ENCODE data around the gene TMEM273. TPM values are rescaled to one million over a fixed set of nuclear protein-coding genes. Genes with fewer than 3 reads are reported as not detected.

Gene TMEM273
- total and polyA plus RNA-seq, 10 of the 15 experiments (the other 5 are each of a cell fraction or from before 2014, with no cell fraction given): 10.3 to 46.3 (median 26.4) TPM

DNA sequence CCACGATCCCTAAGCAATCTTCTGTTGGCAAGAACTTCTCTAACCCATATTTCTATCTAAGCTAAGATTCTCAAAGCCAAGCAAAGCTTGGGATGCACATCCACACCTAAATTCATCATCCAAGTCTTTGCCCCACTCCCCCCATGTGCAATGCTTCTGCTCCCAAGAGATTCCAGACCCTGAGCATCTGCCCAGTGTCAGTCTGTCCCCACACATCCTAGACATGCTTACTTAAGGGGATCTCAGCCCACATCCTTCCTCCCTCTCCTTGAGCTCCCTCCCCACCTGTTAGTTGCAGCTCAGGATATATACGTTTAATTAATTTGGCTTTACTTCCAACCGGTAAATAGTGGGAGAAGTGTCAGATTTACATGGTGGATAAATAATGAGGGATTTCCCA is 17.0 kb upstream of the TMEM273 start:
- ChIA-PET CTCF (interaction anchor here (0.6 to 1.0 kb wide), 4 partner anchors 8 to 307 kb away, joined by 3 read pairs; no protein-coding TSS in a partner anchor), POLR2A (interaction anchor here (0.6 kb wide), 1 partner anchor 1025 kb away, joined by 3 read pairs; no protein-coding TSS in a partner anchor), RAD21 (ENCODE audit: unreplicated experiment) (interaction anchor here (1.1 kb wide), 1 partner anchor 203 kb away, joined by 3 read pairs; no protein-coding TSS in a partner anchor), SMC1A (ENCODE audit: uncharacterized antibody, unreplicated experiment) (interaction anchor here (1.2 to 1.6 kb wide), 3 partner anchors 10 to 32 kb away, joined by 3 read pairs; no protein-coding TSS in a partner anchor)
- Histone ChIP-seq H3K9ac (ENCODE audit: control insufficient read depth, insufficient read depth, low read length) (no peak overlapping the region), H3K36me3 (ENCODE audit: control insufficient read depth in 2 of 2, insufficient read depth in 2 of 2, low read length in 1 of 2) (no peaks in the 10 kb centered on the region), H3K9me3 (replicated peaks; ENCODE audit: control insufficient read depth, insufficient read depth, low read length) (no peaks in the 10 kb centered on the region), H3K4me1 (ENCODE audit: control insufficient read depth, insufficient read depth, low read length) (no peaks in the 10 kb centered on the region), H2AFZ (ENCODE audit: control insufficient read depth, low read depth, low read length) (no peak overlapping the region), H3K27ac (ENCODE audit: control insufficient read depth, insufficient read depth) (no peak overlapping the region), H3K27me3 (replicated peaks in 1 of 2; ENCODE audit: control insufficient read depth in 2 of 2, insufficient read depth in 2 of 2, low read length in 1 of 2) (peaks cover 0 to 2% of the 10 kb centered on the region in 2 experiments; a peak in 1 of 4 replicates), H3K4me3 (no peak overlapping the region), H3K4me2 (ENCODE audit: control insufficient read depth, insufficient read depth) (no peak overlapping the region), H4K20me1 (ENCODE audit: control insufficient read depth, insufficient read depth) (no peaks in the 10 kb centered on the region), H3K79me2 (ENCODE audit: control insufficient read depth, insufficient read depth, low read length) (no peaks in the 10 kb centered on the region)
- TF ChIP-seq SREBF1 (IDR thresholded peaks at IDR 0.05; ENCODE audit: low read length): no peak
- TF ChIP-seq TCF7 (IDR thresholded peaks at IDR 0.05; ENCODE audit: borderline replicate concordance): no peak
- TF ChIP-seq, protein P1, sequence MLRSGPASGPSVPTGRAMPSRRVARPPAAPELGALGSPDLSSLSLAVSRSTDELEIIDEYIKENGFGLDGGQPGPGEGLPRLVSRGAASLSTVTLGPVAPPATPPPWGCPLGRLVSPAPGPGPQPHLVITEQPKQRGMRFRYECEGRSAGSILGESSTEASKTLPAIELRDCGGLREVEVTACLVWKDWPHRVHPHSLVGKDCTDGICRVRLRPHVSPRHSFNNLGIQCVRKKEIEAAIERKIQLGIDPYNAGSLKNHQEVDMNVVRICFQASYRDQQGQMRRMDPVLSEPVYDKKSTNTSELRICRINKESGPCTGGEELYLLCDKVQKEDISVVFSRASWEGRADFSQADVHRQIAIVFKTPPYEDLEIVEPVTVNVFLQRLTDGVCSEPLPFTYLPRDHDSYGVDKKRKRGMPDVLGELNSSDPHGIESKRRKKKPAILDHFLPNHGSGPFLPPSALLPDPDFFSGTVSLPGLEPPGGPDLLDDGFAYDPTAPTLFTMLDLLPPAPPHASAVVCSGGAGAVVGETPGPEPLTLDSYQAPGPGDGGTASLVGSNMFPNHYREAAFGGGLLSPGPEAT (IDR thresholded peaks at IDR 0.05; ENCODE audit: low read depth): no peak
- no peak for TF ChIP-seq BCL11A (IDR thresholded peaks at IDR 0.05; ENCODE audit: low read depth, low read length)
- no peak for TF ChIP-seq RUNX3 (IDR thresholded peaks at IDR 0.05; ENCODE audit: low read length)
- TF ChIP-seq, protein P2, sequence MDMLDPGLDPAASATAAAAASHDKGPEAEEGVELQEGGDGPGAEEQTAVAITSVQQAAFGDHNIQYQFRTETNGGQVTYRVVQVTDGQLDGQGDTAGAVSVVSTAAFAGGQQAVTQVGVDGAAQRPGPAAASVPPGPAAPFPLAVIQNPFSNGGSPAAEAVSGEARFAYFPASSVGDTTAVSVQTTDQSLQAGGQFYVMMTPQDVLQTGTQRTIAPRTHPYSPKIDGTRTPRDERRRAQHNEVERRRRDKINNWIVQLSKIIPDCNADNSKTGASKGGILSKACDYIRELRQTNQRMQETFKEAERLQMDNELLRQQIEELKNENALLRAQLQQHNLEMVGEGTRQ (IDR thresholded peaks at IDR 0.05; ENCODE audit: borderline replicate concordance, low read depth, low read length): no peak
- no peak for TF ChIP-seq RB1 (IDR thresholded peaks at IDR 0.05; ENCODE audit: borderline replicate concordance)
- no peak for TF ChIP-seq ZSCAN29 (IDR thresholded peaks at IDR 0.05)
- TF ChIP-seq TCF12 (IDR thresholded peaks at IDR 0.05; ENCODE audit: low read depth, low read length): no peak
- no peak for TF ChIP-seq POLR2AphosphoS2 (IDR thresholded peaks at IDR 0.05; ENCODE audit: low read depth, low read length)
- no peak for TF ChIP-seq MTA2 (IDR thresholded peaks at IDR 0.05; ENCODE audit: low read depth)
- TF ChIP-seq BMI1 (IDR thresholded peaks at IDR 0.05; ENCODE audit: borderline replicate concordance): no peak
- no peak for TF ChIP-seq EED (IDR thresholded peaks at IDR 0.05; ENCODE audit: low read depth)
- BruUV-seq (replicated peaks): no TSS peak
- ATAC-seq: no peak
- intact Hi-C loops (cut with micrococcal nuclease; ENCODE audit: unreplicated experiment) (no loop called here), in situ Hi-C loops (cut with MboI) (no loop called here)
- DNase-seq (ENCODE audit: low read depth, low spot score): no peak
- no peak for FAIRE-seq
- 31% methylated on average over 3 of the region's 3 CpGs for WGBS (ENCODE audit: insufficient coverage, insufficient replicate concordance, low lambda C conversion rate, missing lambda C conversion rate)

Data from GM12878 (cell line).